Activated T-helper 2 cell treated with anti-CD3 and anti-CD28 coated beads, Interferon-gamma antibody, Interleukin-2, Interleukin-4, amounts not matched to agents 10 μg/mL and 5 μg/mL and 100 μg/mL, durations not matched to agents 14 hours and 24 hours and 36 hours (primary cell): ENCODE data around the gene SLC15A2. TPM values are rescaled to one million over a fixed set of nuclear protein-coding genes. Genes with fewer than 3 reads are reported as not detected.
"Not testable (repeated sequence)": the region's sequence is repeated elsewhere in the genome, so short reads cannot be mapped to it uniquely, and the experiment has no call there.

Source experiments
- DNase-seq: peaks from one replicate; pipeline ENCODE4 v3.0.0; 2021; ENCODE audit warnings: low spot score
- H3K27ac Mint-ChIP-seq: one replicate; pipeline ENCODE4 v1.8.0; 2021; ENCODE audit warnings: mixed read lengths
- H3K27me3 Mint-ChIP-seq: one replicate; pipeline ENCODE4 v1.8.0; 2021; ENCODE audit warnings: low read depth, mixed read lengths
- H3K36me3 Mint-ChIP-seq: one replicate; pipeline ENCODE4 v1.8.0; 2021; ENCODE audit warnings: low read depth, mixed read lengths
- H3K4me1 Mint-ChIP-seq: one replicate; pipeline ENCODE4 v1.8.0; 2021; ENCODE audit warnings: low read depth, mixed read lengths
- H3K4me3 Mint-ChIP-seq: one replicate; pipeline ENCODE4 v1.8.0; 2021; ENCODE audit warnings: low read depth, mild to moderate bottlenecking, moderate library complexity, mixed read lengths
- H3K9me3 Mint-ChIP-seq: one replicate; pipeline ENCODE4 v1.8.0; 2021; ENCODE audit warnings: mixed read lengths
- intact Hi-C: fragments of 100-400 bp; cut with micrococcal nuclease; formaldehyde crosslinking; loops from one replicate; pipeline ENCODE4 v1.15.1; 2023
- total RNA-seq: library from RNA; stranded (reverse); gene quantifications from 2 replicates; pipeline ENCODE4 v1.2.3, GENCODE V29; 2022

SLC15A2 gene
- total RNA-seq: 3.5 and 3.9 TPM in 2 replicates

- intact Hi-C loops: no loop called here
- no peaks in the 10 kb centered on the region for H3K9me3 Mint-ChIP-seq
- DNase-seq: no peak
- peaks cover 12% of the 10 kb centered on the region for H3K36me3 Mint-ChIP-seq
- H3K27me3 Mint-ChIP-seq: no peaks in the 10 kb centered on the region
- no peak within 1 kb of the TSS for H3K27ac Mint-ChIP-seq
- H3K4me1 Mint-ChIP-seq: no peaks in the 10 kb centered on the region
- H3K4me3 Mint-ChIP-seq: no peak within 1 kb of the TSS
Observed at GRCh38 chr3:121894301-121894990, at the start of gene SLC15A2. Gene SLC15A2, plus strand, starts transcription at chr3:121894401. Its CDS starts 76 bp downstream, at chr3:121894477.

- Mint-ChIP-seq H3K4me3 (no peak overlapping the region), H3K9me3 (no peaks in the 10 kb centered on the region), H3K27ac (no peak overlapping the region), H3K36me3 (peaks cover 41% of the 10 kb centered on the region), H3K27me3 (no peaks in the 10 kb centered on the region), H3K4me1 (peaks cover 12% of the 10 kb centered on the region)
- DNase-seq: no peak
- intact Hi-C loops: no loop called here
Observed at GRCh38 chr3:121844892-121845291, 49.3 kb upstream of the SLC15A2 start.

GRCh38 chr3:121852256-121852655 is 41.9 kb upstream of the SLC15A2 start:
- no peak overlapping the region for H3K27ac Mint-ChIP-seq
- H3K4me3 Mint-ChIP-seq: no peak overlapping the region
- intact Hi-C loops: no loop called here

GRCh38 chr3:121855555-121855954 is 38.6 kb upstream of the SLC15A2 start:
- no peak for DNase-seq
- peaks cover 55% of the 10 kb centered on the region for H3K36me3 Mint-ChIP-seq
- no peaks in the 10 kb centered on the region for H3K27me3 Mint-ChIP-seq
- no peak overlapping the region for H3K27ac Mint-ChIP-seq
- no peaks in the 10 kb centered on the region for H3K9me3 Mint-ChIP-seq
- H3K4me1 Mint-ChIP-seq: peaks cover 3% of the 10 kb centered on the region
- intact Hi-C loops: no loop called here
- no peak overlapping the region for H3K4me3 Mint-ChIP-seq

More at GRCh38 chr3:121852256-121852655, 41.9 kb upstream of the SLC15A2 start:
- Mint-ChIP-seq H3K9me3 (no peaks in the 10 kb centered on the region), H3K36me3 (peaks cover 37% of the 10 kb centered on the region), H3K4me1 (peaks cover 9% of the 10 kb centered on the region), H3K27me3 (no peaks in the 10 kb centered on the region)
- no peak for DNase-seq

GRCh38 chr3:121857778-121858177 is 36.4 kb upstream of the SLC15A2 start:
- H3K27ac Mint-ChIP-seq, H3K9me3 Mint-ChIP-seq, H3K4me3 Mint-ChIP-seq, DNase-seq, H3K4me1 Mint-ChIP-seq, intact Hi-C loops, H3K27me3 Mint-ChIP-seq: not testable (repeated sequence)
- H3K36me3 Mint-ChIP-seq: peaks cover 68% of the 10 kb centered on the region

- intact Hi-C loops: not testable (repeated sequence)
- peaks cover 60% of the 10 kb centered on the region for H3K36me3 Mint-ChIP-seq
Observed at GRCh38 chr3:121863247-121863646, 31.0 kb upstream of the SLC15A2 start.

GRCh38 chr3:121863801-121864200 is 30.4 kb upstream of the SLC15A2 start:
- Mint-ChIP-seq H3K36me3 (peaks cover 58% of the 10 kb centered on the region), H3K9me3 (no peaks in the 10 kb centered on the region), H3K4me1 (no peaks in the 10 kb centered on the region), H3K4me3 (no peak overlapping the region), H3K27ac (no peak overlapping the region), H3K27me3 (no peaks in the 10 kb centered on the region)
- intact Hi-C loops: no loop called here
- no peak for DNase-seq

More at GRCh38 chr3:121863247-121863646, 31.0 kb upstream of the SLC15A2 start:
- H3K4me3 Mint-ChIP-seq, H3K27ac Mint-ChIP-seq, H3K9me3 Mint-ChIP-seq, H3K4me1 Mint-ChIP-seq, DNase-seq, H3K27me3 Mint-ChIP-seq: not testable (repeated sequence)

- H3K9me3 Mint-ChIP-seq: no peaks in the 10 kb centered on the region
- intact Hi-C loops: no loop called here
- DNase-seq: no peak
- no peak overlapping the region for H3K4me3 Mint-ChIP-seq
- H3K4me1 Mint-ChIP-seq: peaks cover 4% of the 10 kb centered on the region
- H3K27me3 Mint-ChIP-seq: no peaks in the 10 kb centered on the region
- H3K27ac Mint-ChIP-seq: no peak overlapping the region
- peaks cover 28% of the 10 kb centered on the region for H3K36me3 Mint-ChIP-seq
Observed at GRCh38 chr3:121869736-121870135, 24.5 kb upstream of the SLC15A2 start.

- peaks cover 4% of the 10 kb centered on the region for H3K4me1 Mint-ChIP-seq
- DNase-seq: no peak
- no peak overlapping the region for H3K27ac Mint-ChIP-seq
- H3K27me3 Mint-ChIP-seq: no peaks in the 10 kb centered on the region
- peaks cover 33% of the 10 kb centered on the region for H3K36me3 Mint-ChIP-seq
- intact Hi-C loops: no loop called here
- H3K4me3 Mint-ChIP-seq: no peak overlapping the region
- no peaks in the 10 kb centered on the region for H3K9me3 Mint-ChIP-seq
Observed at GRCh38 chr3:121870717-121871116, 23.5 kb upstream of the SLC15A2 start.

- H3K27me3 Mint-ChIP-seq: no peaks in the 10 kb centered on the region
- intact Hi-C loops: no loop called here
- H3K27ac Mint-ChIP-seq: no peak overlapping the region
- peaks cover 4% of the 10 kb centered on the region for H3K4me1 Mint-ChIP-seq
- H3K36me3 Mint-ChIP-seq: peaks cover 26% of the 10 kb centered on the region
- no peaks in the 10 kb centered on the region for H3K9me3 Mint-ChIP-seq
- no peak overlapping the region for H3K4me3 Mint-ChIP-seq
- DNase-seq: no peak
Observed at GRCh38 chr3:121871430-121871829, 22.8 kb upstream of the SLC15A2 start.

- Mint-ChIP-seq H3K4me1 (peaks cover under 1% of the 10 kb centered on the region), H3K27ac (no peak overlapping the region), H3K4me3 (no peak overlapping the region), H3K36me3 (peaks cover 28% of the 10 kb centered on the region), H3K27me3 (no peaks in the 10 kb centered on the region), H3K9me3 (no peaks in the 10 kb centered on the region)
- DNase-seq: no peak
- intact Hi-C loops: no loop called here
Observed at GRCh38 chr3:121878411-121878810, 15.8 kb upstream of the SLC15A2 start.

- Mint-ChIP-seq H3K4me3 (no peak overlapping the region), H3K9me3 (no peaks in the 10 kb centered on the region), H3K27me3 (no peaks in the 10 kb centered on the region), H3K4me1 (peaks cover 4% of the 10 kb centered on the region), H3K27ac (no peak overlapping the region), H3K36me3 (peaks cover 23% of the 10 kb centered on the region)
- no peak for DNase-seq
- intact Hi-C loops: loop anchor here (1.0 to 5.0 kb wide), 3 partner anchors 209 to 375 kb away; partner anchors contain the start of gene POLQ
Observed at GRCh38 chr3:121883507-121883906, 10.7 kb upstream of the SLC15A2 start.

GRCh38 chr3:121885386-121885785 is 8.8 kb upstream of the SLC15A2 start:
- Mint-ChIP-seq H3K36me3 (peaks cover 16% of the 10 kb centered on the region), H3K27me3 (no peaks in the 10 kb centered on the region), H3K9me3 (no peaks in the 10 kb centered on the region), H3K4me1 (peaks cover 4% of the 10 kb centered on the region), H3K27ac (peak overlapping the region; percentile 1), H3K4me3 (no peak overlapping the region)
- intact Hi-C loops: no loop called here
- no peak for DNase-seq
